B cell (primary cell): ENCODE data around the gene DOCK8. TPM values are rescaled to one million over a fixed set of nuclear protein-coding genes. Genes with fewer than 3 reads are reported as not detected.

Source experiments
- ATAC-seq: fragments of 200-7000 bp; cut with Tn5 transposase; one replicate; pipeline ENCODE4 v1.10.0; 2021; ENCODE audit warnings: low read depth, mild to moderate bottlenecking, moderate number of reproducible peaks, moderate library complexity
- CTCF ChIA-PET: fragments of 350-600 bp; sonication (Branson Sonifier 250); formaldehyde crosslinking; loops from one replicate; lab custom pipeline; 2021; ENCODE audit warnings: antibody characterized with exemption, inconsistent platforms; lab: Charles Lee
- POLR2A ChIA-PET: fragments of 350-600 bp; sonication (Branson Sonifier 250); formaldehyde crosslinking; loops from one replicate; lab custom pipeline; 2021; ENCODE audit warnings: antibody characterized with exemption; lab: Charles Lee
- DNase-seq: peaks from one replicate; pipeline ENCODE4 v3.0.0; 2013
- H2AFZ ChIP-seq: 2 replicates; pipeline ENCODE4 v1.6.1; 2012; ENCODE audit warnings: mild to moderate bottlenecking, low read depth, low read length; ENCODE audit not compliant: insufficient read depth, poor library complexity, severe bottlenecking
- H3K27ac ChIP-seq, 2 donors: 1 replicate in 1 of 2; 2 replicates in 1 of 2; pipeline ENCODE4 v1.5.1; 2012 to 2013; ENCODE audit warnings: low read length in 2 of 2, mild to moderate bottlenecking in 2 of 2, moderate library complexity in 1 of 2
- H3K27me3 ChIP-seq, 4 experiments: fragments of 200-600 bp in 1 of 4; sonication (generic) in 1 of 4; replicated peaks in 1 of 4; 1 replicate in 2 of 4; 2 replicates in 2 of 4; pipeline versions ENCODE4 v1.6.1 to v1.7.0; 2013 to 2016; ENCODE audit warnings: low read length in 3 of 4, mild to moderate bottlenecking in 2 of 4, mixed read lengths in 1 of 4, moderate library complexity in 1 of 4; ENCODE audit not compliant: insufficient read depth in 4 of 4, control insufficient read depth in 3 of 4; ENCODE audit errors: control extremely low read depth in 1 of 4
- H3K36me3 ChIP-seq, 2 experiments: replicated peaks in 1 of 2; 1 replicate in 1 of 2; 2 replicates in 1 of 2; pipeline versions ENCODE4 v1.6.1 to v1.7.1; 2013; ENCODE audit warnings: low read length in 1 of 2; ENCODE audit not compliant: insufficient read depth in 2 of 2, control insufficient read depth in 1 of 2; ENCODE audit errors: control extremely low read depth in 1 of 2, extremely low read depth in 1 of 2
- H3K4me1 ChIP-seq, 2 donors: fragments of 200-600 bp in 1 of 2; sonication (generic) in 1 of 2; 1 replicate in 1 of 2; 2 replicates in 1 of 2; pipeline versions ENCODE4 v1.5.1 to v1.6.1; 2013 to 2017; ENCODE audit warnings: low read length in 2 of 2; ENCODE audit not compliant: control insufficient read depth in 2 of 2, insufficient read depth in 2 of 2
- H3K4me2 ChIP-seq: replicated peaks from 2 replicates; pipeline ENCODE3; 2012; ENCODE audit warnings: mild to moderate bottlenecking, low read depth, low read length; ENCODE audit not compliant: poor library complexity, severe bottlenecking
- H3K4me3 ChIP-seq, 5 experiments: fragments of 200-600 bp in 1 of 5; sonication (generic) in 1 of 5; 1 replicate in 3 of 5; 2 replicates in 2 of 5; pipeline versions ENCODE4 v1.5.1 to v1.7.0; 2011 to 2016; ENCODE audit warnings: low read length in 4 of 5, mild to moderate bottlenecking in 4 of 5, low read depth in 2 of 5, control low read depth in 1 of 5, moderate library complexity in 1 of 5; ENCODE audit not compliant: insufficient read depth in 1 of 5; ENCODE audit errors: control extremely low read depth in 1 of 5, extremely low read depth in 1 of 5
- H3K79me2 ChIP-seq: fragments of 200-600 bp; sonication (generic); one replicate; pipeline ENCODE4 v1.6.0; 2016; ENCODE audit warnings: low read length; ENCODE audit not compliant: control insufficient read depth, insufficient read depth
- H3K9ac ChIP-seq: fragments of 200-600 bp; sonication (generic); 2 replicates; pipeline ENCODE4 v1.6.1; 2017; ENCODE audit warnings: mild to moderate bottlenecking, low read length, moderate library complexity
- H3K9me3 ChIP-seq, 3 donors: one replicate each; pipeline versions ENCODE4 v1.6.1 to v1.7.1; 2013; ENCODE audit warnings: low read length in 2 of 3; ENCODE audit not compliant: control insufficient read depth in 2 of 3, insufficient read depth in 1 of 3; ENCODE audit errors: control extremely low read depth in 1 of 3
- H4K20me1 ChIP-seq: 2 replicates; pipeline ENCODE4 v1.6.0; 2012; ENCODE audit warnings: mild to moderate bottlenecking, low read length; ENCODE audit not compliant: insufficient read depth, control insufficient read depth, poor library complexity, severe bottlenecking
- H3K27ac Mint-ChIP-seq: one replicate; pipeline ENCODE4 v1.8.0; 2021; ENCODE audit warnings: mixed read lengths
- H3K27me3 Mint-ChIP-seq: one replicate; pipeline ENCODE4 v1.8.0; 2021; ENCODE audit warnings: mixed read lengths
- H3K4me1 Mint-ChIP-seq: one replicate; pipeline ENCODE4 v1.8.0; 2021; ENCODE audit warnings: mixed read lengths
- H3K4me3 Mint-ChIP-seq: one replicate; pipeline ENCODE4 v1.8.0; 2021; ENCODE audit warnings: mixed read lengths
- H3K9me3 Mint-ChIP-seq: one replicate; pipeline ENCODE4 v1.8.0; 2022; ENCODE audit warnings: mixed read lengths; ENCODE audit not compliant: insufficient read depth
- CTCF ChIP-seq: fragments of 200-600 bp; IDR thresholded peaks from one replicate; pipeline ENCODE4 v1.8.0; 2022; ENCODE audit warnings: antibody characterized with exemption, mild to moderate bottlenecking
- EZH2 ChIP-seq: IDR thresholded peaks from 2 replicates; pipeline ENCODE4 v1.6.1; 2012; ENCODE audit warnings: borderline replicate concordance, low read depth, mild to moderate bottlenecking, moderate library complexity, low read length; ENCODE audit not compliant: insufficient read depth, poor library complexity, severe bottlenecking
- WGBS: methylation state at CpG from one replicate; pipeline ENCODE4 v1.1.5; 2013; ENCODE audit warnings: missing lambda C conversion rate; ENCODE audit not compliant: insufficient coverage; 5-methylcytosine and 5-hydroxymethylcytosine counted together
- intact Hi-C: fragments of 100-400 bp; cut with micrococcal nuclease; formaldehyde crosslinking; loops from one replicate; pipeline ENCODE4 v1.10.0; 2022
- polyA plus RNA-seq: library from polyadenylated mRNA; depleted of rRNA; stranded (reverse); fragments of >200 nt; gene quantifications from 2 replicates; pipeline ENCODE4 v1.2.3, GENCODE V29; 2012
- total RNA-seq, 2 donors: library from RNA; stranded (reverse); fragments of 120-200 nt in 1 of 2; gene quantifications; 1 replicate in 1 of 2; 2 replicates in 1 of 2; pipeline versions ENCODE4 v1.2.3 to v1.2.4, GENCODE V29; 2013 to 2022

DOCK8 gene
- total and polyA plus RNA-seq, 2 donors (not counting 1 experiment from before 2014, with no cell fraction given) = 47.6 to 288 TPM

DNA sequence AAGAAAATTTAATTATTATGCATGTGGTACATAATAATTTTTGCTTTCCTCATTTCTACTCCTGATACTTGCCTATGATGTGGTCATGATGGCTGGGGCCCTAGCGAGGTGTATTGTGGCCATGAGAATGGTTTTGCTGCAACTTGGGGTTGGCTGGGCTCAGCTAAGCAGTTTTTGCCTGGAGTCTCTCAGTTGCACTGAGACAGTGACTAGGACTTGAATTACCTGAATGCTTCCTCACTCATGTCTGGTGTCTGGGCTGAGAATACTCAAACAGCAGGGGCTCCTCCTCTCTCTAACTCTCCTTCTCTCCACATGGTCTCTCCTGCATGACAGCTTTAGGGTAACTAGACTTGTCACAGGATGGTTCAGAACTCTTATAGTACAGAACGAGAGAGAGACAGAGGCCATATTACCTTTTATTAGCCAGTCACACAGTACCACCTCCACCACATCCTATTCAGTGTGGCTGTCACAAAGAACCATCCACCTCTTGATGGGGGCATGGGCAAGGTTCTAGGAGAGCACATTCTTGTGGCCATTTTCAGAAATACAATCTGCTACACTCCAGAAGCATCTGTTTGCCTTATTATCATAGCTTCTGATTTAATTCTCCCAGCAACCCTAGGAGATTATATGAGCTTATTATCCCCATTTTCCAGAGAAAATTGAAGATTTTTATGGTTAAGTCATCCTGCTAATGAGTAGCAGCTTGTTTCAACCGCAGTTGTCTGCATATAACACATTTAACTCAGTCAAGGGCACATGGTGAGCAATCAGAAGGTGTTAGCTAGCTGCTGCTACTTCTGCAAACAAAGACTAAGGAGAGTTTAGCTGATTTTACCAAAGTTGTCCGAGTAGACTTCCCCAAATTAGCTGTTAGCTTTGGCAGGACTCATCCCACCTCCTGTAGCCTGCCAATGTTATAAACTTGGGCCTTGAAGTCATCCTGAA, 245.1 kb downstream of the DOCK8 start:
- CTCF ChIA-PET = no interaction called here
- no peak for DNase-seq
- intact Hi-C loops = no loop called here
- Histone ChIP-seq H4K20me1 (no peaks in the 10 kb centered on the region), H3K9me3 (no peaks in the 10 kb centered on the region), H3K27ac (peak overlapping the region in 1 of 2 donors; percentile 37), H2AFZ (no peak overlapping the region), H3K9ac (no peak overlapping the region), H3K27me3 (no peaks in the 10 kb centered on the region), H3K4me2 (no peak overlapping the region), H3K79me2 (no peaks in the 10 kb centered on the region), H3K4me1 (no peaks in the 10 kb centered on the region), H3K36me3 (peaks cover 2 to 79% of the 10 kb centered on the region in 2 experiments), H3K4me3 (no peak overlapping the region)
- no CpG with 5 or more reads among the region's 4 CpGs for WGBS
- Mint-ChIP-seq H3K9me3 (no peaks in the 10 kb centered on the region), H3K4me1 (no peaks in the 10 kb centered on the region), H3K4me3 (no peak overlapping the region), H3K27ac (peak overlapping the region; percentile 27), H3K27me3 (no peaks in the 10 kb centered on the region)
- POLR2A ChIA-PET = no interaction called here
- TF ChIP-seq EZH2 = no peak
- TF ChIP-seq CTCF = no peak
- no peak for ATAC-seq

DNA sequence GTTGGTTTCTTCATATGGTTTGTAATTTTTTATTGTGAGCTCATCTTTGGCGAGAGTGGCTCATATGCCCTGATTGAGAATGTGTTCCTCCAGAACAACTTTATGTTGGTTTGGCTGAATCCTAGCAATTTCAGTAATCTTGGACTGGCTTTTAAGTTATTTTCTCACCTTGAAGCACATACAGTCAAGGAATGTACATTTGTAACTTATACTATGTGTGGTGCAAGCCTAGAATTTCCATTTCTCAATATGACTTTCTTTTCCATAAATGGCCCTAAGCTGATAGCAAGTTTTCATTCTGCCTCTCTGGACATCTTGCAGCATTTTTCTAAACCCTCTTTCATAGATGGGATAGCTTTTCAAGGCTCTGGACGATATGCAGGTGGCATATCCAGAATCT, 247.5 kb downstream of the DOCK8 start:
- peaks cover 7 to 69% of the 10 kb centered on the region in 2 experiments for H3K36me3 ChIP-seq
- H3K79me2 ChIP-seq = no peaks in the 10 kb centered on the region
- H2AFZ ChIP-seq = no peak overlapping the region
- WGBS = 100% methylated on average over 2 of the region's 2 CpGs
- intact Hi-C loops = no loop called here
- no peak overlapping the region for H3K4me3 ChIP-seq
- DNase-seq = no peak
- no peaks in the 10 kb centered on the region for H3K9me3 ChIP-seq
- CTCF ChIA-PET = no interaction called here
- H4K20me1 ChIP-seq = no peaks in the 10 kb centered on the region
- no peak overlapping the region for H3K9ac ChIP-seq
- no peak overlapping the region for H3K27ac ChIP-seq
- no peak for ATAC-seq
- Mint-ChIP-seq H3K27me3 (no peaks in the 10 kb centered on the region), H3K4me1 (no peaks in the 10 kb centered on the region), H3K9me3 (no peaks in the 10 kb centered on the region), H3K27ac (no peak overlapping the region), H3K4me3 (no peak overlapping the region)
- TF ChIP-seq CTCF = no peak
- TF ChIP-seq EZH2 = no peak
- H3K4me2 ChIP-seq = no peak overlapping the region
- POLR2A ChIA-PET = no interaction called here
- no peaks in the 10 kb centered on the region for H3K4me1 ChIP-seq
- H3K27me3 ChIP-seq = no peaks in the 10 kb centered on the region
